T-helper 1 cell treated with Interleukin-12 subunit alpha and Interleukin-12 subunit beta and Interleukin-4 antibody, amounts not matched to agents 30 ng/mL and 1 ng/mL, for 36 hours (primary cell): ENCODE data around the gene FAXC. TPM values are rescaled to one million over a fixed set of nuclear protein-coding genes. Genes with fewer than 3 reads are reported as not detected.

Experiments used
- intact Hi-C: fragments of 100-400 bp; cut with micrococcal nuclease; formaldehyde crosslinking; loops from one replicate; pipeline ENCODE4 v1.15.1; 2024
- total RNA-seq: library from RNA; stranded (reverse); gene quantifications from 2 replicates; pipeline ENCODE4 v1.2.3, GENCODE V29; 2022

Gene FAXC
- total RNA-seq: 0.37 TPM in 1 of 2 replicates, not detected in the other

- intact Hi-C loops: loop anchor here (5.0 kb wide), 1 partner anchor 78 kb away; the partner anchor contains the start of gene PNISR
These were observed at the start of gene FAXC for GRCh38 chr6:99349171-99350141. TSS of gene FAXC (minus strand) at chr6:99349674. CDS start at chr6:99349372, 302 bp downstream.

GRCh38 chr6:99397287-99397686 is 47.8 kb upstream of the FAXC start:
- intact Hi-C loops: no loop called here

- intact Hi-C loops: loop anchor here (1.0 kb wide), 5 partner anchors 31 to 448 kb away; partner anchors contain the start of genes CCNC and PNISR
These were observed 44.4 kb upstream of the FAXC start, which contains the start of gene COQ3 for GRCh38 chr6:99393698-99394531. TSS of gene COQ3 (minus strand) at chr6:99394195. CDS start at chr6:99394179, 16 bp downstream.

- intact Hi-C loops: loop anchor here (1.0 kb wide), 1 partner anchor 59 kb away; no protein-coding TSS in a partner anchor
These were observed 43.9 kb upstream of the FAXC start for GRCh38 chr6:99393366-99393697.

GRCh38 chr6:99390896-99391295 is 41.4 kb upstream of the FAXC start:
- intact Hi-C loops: no loop called here

GRCh38 chr6:99384507-99384906 is 35.0 kb upstream of the FAXC start:
- intact Hi-C loops: no loop called here

- intact Hi-C loops: no loop called here
These were observed 29.2 kb upstream of the FAXC start for GRCh38 chr6:99378636-99379035.

GRCh38 chr6:99369533-99369932 is 20.1 kb upstream of the FAXC start:
- intact Hi-C loops: no loop called here

GRCh38 chr6:99366852-99367251 is 17.4 kb upstream of the FAXC start:
- intact Hi-C loops: no loop called here

GRCh38 chr6:99364026-99364425 is 14.6 kb upstream of the FAXC start:
- intact Hi-C loops: no loop called here

- intact Hi-C loops: no loop called here
These were observed 13.3 kb upstream of the FAXC start for GRCh38 chr6:99362678-99363268.

- intact Hi-C loops: no loop called here
These were observed 10.3 kb upstream of the FAXC start for GRCh38 chr6:99359800-99360199.

GRCh38 chr6:99356641-99357040 is 7.2 kb upstream of the FAXC start:
- intact Hi-C loops: no loop called here

GRCh38 chr6:99354983-99355382 is 5.5 kb upstream of the FAXC start:
- intact Hi-C loops: no loop called here

GRCh38 chr6:99353126-99353525 is 3.7 kb upstream of the FAXC start:
- intact Hi-C loops: no loop called here

- intact Hi-C loops: no loop called here
These were observed 1.1 kb upstream of the FAXC start for GRCh38 chr6:99350573-99350972.

GRCh38 chr6:99348288-99349170 is 945 bp downstream of the FAXC start:
- intact Hi-C loops: loop anchor here (5.0 kb wide), 1 partner anchor 79 kb away; the partner anchor contains the start of gene PNISR

GRCh38 chr6:99347804-99348203 is 1.7 kb downstream of the FAXC start:
- intact Hi-C loops: loop anchor here (5.0 kb wide), 1 partner anchor 79 kb away; the partner anchor contains the start of gene PNISR

- intact Hi-C loops: loop anchor here (5.0 kb wide), 1 partner anchor 81 kb away; the partner anchor contains the start of gene PNISR
These were observed 2.9 kb downstream of the FAXC start for GRCh38 chr6:99346595-99346994.

GRCh38 chr6:99345164-99345563 is 4.3 kb downstream of the FAXC start:
- intact Hi-C loops: loop anchor here (5.0 kb wide), 1 partner anchor 82 kb away; the partner anchor contains the start of gene PNISR
